K562 (cell line): ENCODE results near the gene UBAC2. TPM values are rescaled to one million over a fixed set of nuclear protein-coding genes. Genes with fewer than 3 reads are reported as not detected.

ENCODE experiments used
- ATAC-seq: fragments of 200-7000 bp; cut with Tn5 transposase; 3 replicates; pipeline ENCODE4 v1.9.1; 2020; ENCODE audit warnings: moderate library complexity
- BruUV-seq: library from RNA; stranded (reverse); fragments of 400-500 nt; replicated peaks from 2 replicates; lab custom pipeline; 2021; lab: Mats Ljungman, UMichigan
- CTCF ChIA-PET: fragments of 300-600 bp; formaldehyde crosslinking; extraction: SDS; loops from one replicate; lab custom pipeline; 2021; ENCODE audit warnings: low intra/inter-chr PET ratio; lab: Yijun Ruan, JAX
- POLR2A ChIA-PET: fragments of 300-600, 350-650 bp; sonication (Branson Sonifier 250); formaldehyde crosslinking; extraction: SDS; loops from one replicate; lab custom pipeline; 2021; ENCODE audit warnings: antibody characterized with exemption, inconsistent platforms; lab: Yijun Ruan, JAX
- DNase-seq, 4 experiments: peaks; one replicate each; pipeline versions ENCODE4 v3.0.0 to v3.0.0-alpha.2; 2011 to 2018; ENCODE audit warnings: low spot score in 3 of 4, mixed read lengths in 3 of 4; ENCODE audit errors: extremely low read depth in 1 of 4
- FAIRE-seq: peaks from 2 replicates; lab custom pipeline; 2011; peaks lifted over from hg19 to GRCh38; lab: Jason Lieb, UNC
- H2AFZ ChIP-seq: 2 replicates; pipeline ENCODE4 v1.6.0; 2011; ENCODE audit warnings: low read depth, low read length, control low read depth, inconsistent platforms
- H3K27ac ChIP-seq: fragments of 200-600 bp; 3 replicates; pipeline ENCODE4 v1.8.0; 2011; ENCODE audit warnings: low read depth, mild to moderate bottlenecking, control low read depth, inconsistent platforms, low read length, moderate library complexity, mixed read lengths; ENCODE audit errors: extremely low read depth
- H3K27me3 ChIP-seq, 2 experiments: fragments of 300-600 bp in 1 of 2; 2 replicates in 1 of 2; 3 replicates in 1 of 2; pipeline versions ENCODE4 v1.6.0 to v1.8.0; 2011; ENCODE audit warnings: inconsistent platforms in 2 of 2, low read length in 2 of 2, mild to moderate bottlenecking in 1 of 2, mixed read lengths in 1 of 2, moderate library complexity in 1 of 2; ENCODE audit not compliant: control insufficient read depth in 2 of 2, insufficient read depth in 2 of 2
- H3K36me3 ChIP-seq: fragments of 300-600 bp; 3 replicates; pipeline ENCODE4 v1.8.0; 2011; ENCODE audit warnings: mild to moderate bottlenecking, low read length, inconsistent platforms; ENCODE audit not compliant: control insufficient read depth, insufficient read depth
- H3K4me1 ChIP-seq, 2 experiments: fragments of 200-600 bp in 1 of 2; replicated peaks in 1 of 2; 2 replicates in 1 of 2; 3 replicates in 1 of 2; pipeline versions ENCODE4 v1.5.1 to v1.8.0; 2011; ENCODE audit warnings: inconsistent platforms in 2 of 2, low read length in 2 of 2, mild to moderate bottlenecking in 1 of 2, mixed read lengths in 1 of 2, moderate library complexity in 1 of 2; ENCODE audit not compliant: control insufficient read depth in 2 of 2, insufficient read depth in 2 of 2
- H3K4me2 ChIP-seq: 2 replicates; pipeline ENCODE4 v1.6.1; 2011; ENCODE audit warnings: low read length, control low read depth, inconsistent platforms, mixed read lengths; ENCODE audit not compliant: insufficient read depth
- H3K4me3 ChIP-seq: fragments of 200-600 bp; sonication (generic), shearing (Covaris generic); 2 replicates; pipeline ENCODE4 v1.5.1; 2016; ENCODE audit warnings: control low read depth, inconsistent platforms
- H3K79me2 ChIP-seq: fragments of 200-600 bp; 3 replicates; pipeline ENCODE4 v1.8.0; 2011; ENCODE audit warnings: low read length, inconsistent platforms; ENCODE audit not compliant: control insufficient read depth, insufficient read depth
- H3K9ac ChIP-seq, 2 experiments: 2 replicates each; pipeline versions ENCODE4 v1.6.0 to v1.6.1; 2011; ENCODE audit warnings: low read depth in 2 of 2, low read length in 2 of 2, control low read depth in 1 of 2, inconsistent platforms in 1 of 2, mild to moderate bottlenecking in 1 of 2, mixed read lengths in 1 of 2; ENCODE audit not compliant: insufficient read depth in 1 of 2
- H3K9me1 ChIP-seq: one replicate; pipeline ENCODE4 v1.6.0; 2011; ENCODE audit warnings: inconsistent platforms, mild to moderate bottlenecking, low read length, moderate library complexity; ENCODE audit not compliant: control insufficient read depth, insufficient read depth
- H3K9me3 ChIP-seq: replicated peaks from 2 replicates; pipeline ENCODE4 v1.5.1; 2011; ENCODE audit warnings: low read depth, low read length, inconsistent platforms; ENCODE audit not compliant: control insufficient read depth, insufficient read depth
- H4K20me1 ChIP-seq: replicated peaks from 2 replicates; pipeline ENCODE4 v1.6.1; 2011; ENCODE audit warnings: low read length, inconsistent platforms, mixed read lengths; ENCODE audit not compliant: control insufficient read depth, insufficient read depth
- ILF3 ChIP-seq: fragments of 450-650 bp; IDR thresholded peaks from 2 replicates; pipeline ENCODE4 v1.6.1; 2018; ENCODE audit warnings: antibody characterized with exemption, mild to moderate bottlenecking, moderate library complexity, borderline replicate concordance
- KHSRP ChIP-seq: fragments of 450-650 bp; IDR thresholded peaks from 2 replicates; pipeline ENCODE4 v1.6.1; 2017
- NFIX ChIP-seq: fragments of 250-450 bp; sonication (Bioruptor Pico); IDR thresholded peaks from 2 replicates; pipeline ENCODE4 v1.4.0; 2020; ENCODE audit warnings: low read depth, mild to moderate bottlenecking, moderate library complexity
- ZNF224 ChIP-seq: sonication (generic); formaldehyde crosslinking; IDR thresholded peaks from 2 replicates; pipeline ENCODE4 v1.8.0; 2022; ENCODE audit warnings: mild to moderate bottlenecking, missing genetic modification reagents
- ZNF668 ChIP-seq: fragments of 250-450 bp; sonication (Bioruptor Pico); IDR thresholded peaks from 2 replicates; pipeline ENCODE4 v1.8.0; 2022; ENCODE audit warnings: mild to moderate bottlenecking, inconsistent platforms
- WGBS: fragments of 100-300 bp; shearing (Covaris generic); methylation state at CpG from one replicate; pipeline ENCODE4 v1.1.6; 2016; ENCODE audit warnings: low coverage, mixed read lengths; ENCODE audit not compliant: insufficient coverage; ENCODE audit errors: missing lambda C conversion rate; 5-methylcytosine and 5-hydroxymethylcytosine counted together
- in situ Hi-C: fragments of 300-500 bp; cut with MboI; formaldehyde crosslinking; loops from 4 replicates; pipeline ENCODE4 v1.15.0; 2018; ENCODE audit warnings: inconsistent platforms, mixed read lengths
- intact Hi-C: fragments of 100-400 bp; cut with micrococcal nuclease; formaldehyde crosslinking; loops from 2 replicates; pipeline ENCODE4 v1.14.2; 2022
- polyA plus RNA-seq, 8 experiments: library from polyadenylated mRNA; depleted of rRNA in 4 of 8; stranded (reverse) in 5 of 8; unstranded in 3 of 8; fragments of >200 nt; fragmentation: Nextera tagmentation in 2 of 8; fragmentation: Illumina TruSeq in 1 of 8; extraction: Ambion mirVana in 2 of 8; extraction: Trizol in 1 of 8; gene quantifications; 2 replicates each; pipeline versions ENCODE4 v1.2.1 to v1.2.3, GENCODE V29; 2011 to 2014; ENCODE audit warnings: inconsistent platforms in 1 of 8, missing spikeins in 1 of 8
- total RNA-seq, 7 experiments: library from RNA; depleted of rRNA in 6 of 7; stranded (reverse); fragments of >200 nt in 6 of 7; fragmentation: Illumina TruSeq in 2 of 7; extraction: Trizol in 2 of 7; gene quantifications; 2 replicates each; pipeline versions ENCODE4 v1.2.1 to v1.2.3, GENCODE V29; 2011 to 2021; ENCODE audit warnings: low replicate concordance in 1 of 7
- TF ChIP-seq, protein P1 (sequence below): fragments of 450-650 bp; IDR thresholded peaks from 2 replicates; pipeline ENCODE4 v1.6.1; 2018; ENCODE audit not compliant: partially characterized antibody
- TF ChIP-seq, protein P2 (sequence below): fragments of 450-650 bp; IDR thresholded peaks from 2 replicates; pipeline ENCODE4 v1.6.1; 2016

The UBAC2 gene
- total and polyA plus RNA-seq, 9 of the 15 experiments (the other 6 are each of a cell fraction or from before 2014, with no cell fraction given) = 6.0 to 84.1 (median 32.3) TPM

DNA sequence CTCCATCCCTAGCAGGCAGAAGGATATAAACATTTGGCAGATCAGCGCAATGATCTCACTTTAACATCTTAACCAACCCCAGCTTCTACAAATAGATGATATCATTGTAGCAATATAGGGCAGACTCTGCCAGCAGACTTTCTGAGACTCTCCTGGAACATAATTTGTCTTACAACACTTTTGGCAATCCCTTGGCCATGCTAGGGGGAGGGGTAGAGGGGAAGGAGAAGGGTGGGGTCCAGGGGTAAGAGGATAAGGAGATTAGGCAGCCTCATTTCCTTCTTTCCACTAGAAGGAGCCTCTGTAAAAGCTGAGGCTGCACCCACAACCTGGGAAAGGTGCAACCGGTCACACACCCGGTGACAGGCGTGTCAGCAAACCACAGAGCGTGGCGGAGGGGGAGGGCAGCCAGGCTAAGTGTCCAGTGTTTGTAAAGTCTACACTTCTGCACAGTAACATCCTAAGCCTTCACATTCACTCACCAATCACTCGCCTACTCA, 8.7 kb upstream of the UBAC2 start:
- in situ Hi-C loops (no loop called here), intact Hi-C loops (no loop called here)
- no TSS peak for BruUV-seq
- WGBS = 33% methylated on average over 5 of the region's 7 CpGs
- Histone ChIP-seq H3K27ac (no peak overlapping the region), H3K4me3 (no peak overlapping the region), H2AFZ (0 out of 2 replicates have a peak overlapping the region, but pooled peaks have one; percentile 2), H3K4me1 (peaks cover 0 to 4% of the 10 kb centered on the region in 2 experiments; a peak in 3 of 5 replicates), H3K9me1 (no peaks in the 10 kb centered on the region), H3K4me2 (no peak overlapping the region; the same call in 1 of the 2 replicates), H3K9me3 (no peaks in the 10 kb centered on the region), H4K20me1 (no peaks in the 10 kb centered on the region), H3K27me3 (no peaks in the 10 kb centered on the region), H3K79me2 (no peaks in the 10 kb centered on the region), H3K9ac (no peak overlapping the region), H3K36me3 (no peaks in the 10 kb centered on the region)
- no peak for FAIRE-seq
- POLR2A ChIA-PET = interaction anchor here (0.7 kb wide), 1 partner anchor 41 kb away, joined by 3 read pairs; no protein-coding TSS in a partner anchor
- CTCF ChIA-PET = no interaction called here
- TF ChIP-seq ZNF668 (CRISPR knock-in tag) (no peak), NFIX (CRISPR knock-in tag) (no peak), ZNF224 (CRISPR knock-in tag) (no peak), ILF3 (no peak), KHSRP (no peak)
- TF ChIP-seq, protein P1, sequence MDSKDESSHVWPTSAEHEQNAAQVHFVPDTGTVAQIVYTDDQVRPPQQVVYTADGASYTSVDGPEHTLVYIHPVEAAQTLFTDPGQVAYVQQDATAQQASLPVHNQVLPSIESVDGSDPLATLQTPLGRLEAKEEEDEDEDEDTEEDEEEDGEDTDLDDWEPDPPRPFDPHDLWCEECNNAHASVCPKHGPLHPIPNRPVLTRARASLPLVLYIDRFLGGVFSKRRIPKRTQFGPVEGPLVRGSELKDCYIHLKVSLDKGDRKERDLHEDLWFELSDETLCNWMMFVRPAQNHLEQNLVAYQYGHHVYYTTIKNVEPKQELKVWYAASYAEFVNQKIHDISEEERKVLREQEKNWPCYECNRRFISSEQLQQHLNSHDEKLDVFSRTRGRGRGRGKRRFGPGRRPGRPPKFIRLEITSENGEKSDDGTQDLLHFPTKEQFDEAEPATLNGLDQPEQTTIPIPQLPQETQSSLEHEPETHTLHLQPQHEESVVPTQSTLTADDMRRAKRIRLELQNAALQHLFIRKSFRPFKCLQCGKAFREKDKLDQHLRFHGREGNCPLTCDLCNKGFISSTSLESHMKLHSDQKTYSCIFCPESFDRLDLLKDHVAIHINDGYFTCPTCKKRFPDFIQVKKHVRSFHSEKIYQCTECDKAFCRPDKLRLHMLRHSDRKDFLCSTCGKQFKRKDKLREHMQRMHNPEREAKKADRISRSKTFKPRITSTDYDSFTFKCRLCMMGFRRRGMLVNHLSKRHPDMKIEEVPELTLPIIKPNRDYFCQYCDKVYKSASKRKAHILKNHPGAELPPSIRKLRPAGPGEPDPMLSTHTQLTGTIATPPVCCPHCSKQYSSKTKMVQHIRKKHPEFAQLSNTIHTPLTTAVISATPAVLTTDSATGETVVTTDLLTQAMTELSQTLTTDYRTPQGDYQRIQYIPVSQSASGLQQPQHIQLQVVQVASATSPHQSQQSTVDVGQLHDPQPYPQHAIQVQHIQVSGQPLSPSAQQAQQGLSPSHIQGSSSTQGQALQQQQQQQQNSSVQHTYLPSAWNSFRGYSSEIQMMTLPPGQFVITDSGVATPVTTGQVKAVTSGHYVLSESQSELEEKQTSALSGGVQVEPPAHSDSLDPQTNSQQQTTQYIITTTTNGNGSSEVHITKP = no peak
- TF ChIP-seq, protein P2, sequence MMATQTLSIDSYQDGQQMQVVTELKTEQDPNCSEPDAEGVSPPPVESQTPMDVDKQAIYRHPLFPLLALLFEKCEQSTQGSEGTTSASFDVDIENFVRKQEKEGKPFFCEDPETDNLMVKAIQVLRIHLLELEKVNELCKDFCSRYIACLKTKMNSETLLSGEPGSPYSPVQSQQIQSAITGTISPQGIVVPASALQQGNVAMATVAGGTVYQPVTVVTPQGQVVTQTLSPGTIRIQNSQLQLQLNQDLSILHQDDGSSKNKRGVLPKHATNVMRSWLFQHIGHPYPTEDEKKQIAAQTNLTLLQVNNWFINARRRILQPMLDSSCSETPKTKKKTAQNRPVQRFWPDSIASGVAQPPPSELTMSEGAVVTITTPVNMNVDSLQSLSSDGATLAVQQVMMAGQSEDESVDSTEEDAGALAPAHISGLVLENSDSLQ = peak; percentile 52
- DNase-seq = peak in 1 of 4 experiments; percentile 20
- peak; percentile 66 for ATAC-seq
